Nephron progenitor cell (in vitro differentiated cells): ENCODE results near the gene MBOAT1.

Source experiments
- DNase-seq: peaks from one replicate; pipeline ENCODE4 v3.0.0; 2021
- H3K27ac Mint-ChIP-seq: 2 replicates; pipeline ENCODE4 v1.8.0; 2021; ENCODE audit warnings: mild to moderate bottlenecking, moderate library complexity, mixed read lengths
- H3K27me3 Mint-ChIP-seq: 2 replicates; pipeline ENCODE4 v1.8.0; 2021; ENCODE audit warnings: mild to moderate bottlenecking, low read depth, mixed read lengths; ENCODE audit not compliant: poor library complexity
- H3K36me3 Mint-ChIP-seq: 2 replicates; pipeline ENCODE4 v1.8.0; 2021; ENCODE audit warnings: low read depth, mixed read lengths
- H3K4me1 Mint-ChIP-seq: 2 replicates; pipeline ENCODE4 v1.8.0; 2021; ENCODE audit warnings: mixed read lengths
- H3K4me3 Mint-ChIP-seq: 2 replicates; pipeline ENCODE4 v1.8.0; 2021; ENCODE audit warnings: mild to moderate bottlenecking, moderate library complexity, mixed read lengths
- H3K9me3 Mint-ChIP-seq: 2 replicates; pipeline ENCODE4 v1.8.0; 2021; ENCODE audit warnings: mild to moderate bottlenecking, moderate library complexity, mixed read lengths
- CTCF ChIP-seq: fragments of 200-600 bp; sonication (generic); IDR thresholded peaks from 2 replicates; pipeline ENCODE4 v1.5.0; 2021; ENCODE audit warnings: antibody characterized with exemption

The MBOAT1 gene

DNA sequence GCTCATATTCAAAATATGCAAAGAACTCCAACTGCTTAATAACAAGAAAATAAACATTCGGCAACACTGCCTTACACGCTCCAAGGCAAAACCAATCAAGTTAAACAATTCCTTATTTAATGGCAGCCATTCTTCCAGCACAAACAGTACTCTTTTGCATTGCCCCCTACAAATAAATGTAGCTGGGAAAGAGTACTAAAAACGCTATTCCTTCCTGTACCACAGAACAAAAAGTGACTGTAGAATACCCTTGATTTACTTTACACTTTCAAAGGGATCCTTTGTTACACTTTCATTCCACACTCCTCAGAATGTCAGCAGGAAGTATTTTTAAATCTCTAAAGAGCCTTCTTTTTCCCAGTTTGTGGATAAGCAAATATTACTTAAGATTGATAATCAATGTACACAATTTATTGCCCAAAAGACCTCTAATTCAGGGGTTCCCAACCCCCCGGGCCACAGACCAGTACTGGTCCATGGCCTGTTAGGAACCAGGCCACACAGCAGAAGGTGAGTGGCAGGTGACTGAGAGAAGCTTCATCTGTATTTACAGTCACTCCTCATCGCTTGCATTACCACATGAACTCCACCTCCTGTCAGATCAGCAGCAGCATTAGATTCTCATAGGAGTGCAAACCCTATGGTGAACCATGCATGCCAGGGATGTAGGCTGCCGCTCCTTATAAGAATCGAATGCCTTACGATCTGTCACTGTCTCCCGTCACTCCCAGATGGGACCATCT, 51.6 kb downstream of the MBOAT1 start:
- Mint-ChIP-seq H3K4me3 (no peak overlapping the region), H3K4me1 (no peaks in the 10 kb centered on the region), H3K27ac (no peak overlapping the region), H3K9me3 (no peaks in the 10 kb centered on the region), H3K36me3 (no peaks in the 10 kb centered on the region), H3K27me3 (no peaks in the 10 kb centered on the region)
- no peak for TF ChIP-seq CTCF
- no peak for DNase-seq

- H3K9me3 Mint-ChIP-seq = no peaks in the 10 kb centered on the region
- no peak for DNase-seq
- no peak for TF ChIP-seq CTCF
- peaks cover under 1% of the 10 kb centered on the region for H3K36me3 Mint-ChIP-seq
- no peaks in the 10 kb centered on the region for H3K4me1 Mint-ChIP-seq
- no peak overlapping the region for H3K27ac Mint-ChIP-seq
- H3K4me3 Mint-ChIP-seq = no peak overlapping the region
- H3K27me3 Mint-ChIP-seq = no peaks in the 10 kb centered on the region
Measured at GRCh38 chr6:20159781-20160540, 52.3 kb downstream of the MBOAT1 start.

DNA sequence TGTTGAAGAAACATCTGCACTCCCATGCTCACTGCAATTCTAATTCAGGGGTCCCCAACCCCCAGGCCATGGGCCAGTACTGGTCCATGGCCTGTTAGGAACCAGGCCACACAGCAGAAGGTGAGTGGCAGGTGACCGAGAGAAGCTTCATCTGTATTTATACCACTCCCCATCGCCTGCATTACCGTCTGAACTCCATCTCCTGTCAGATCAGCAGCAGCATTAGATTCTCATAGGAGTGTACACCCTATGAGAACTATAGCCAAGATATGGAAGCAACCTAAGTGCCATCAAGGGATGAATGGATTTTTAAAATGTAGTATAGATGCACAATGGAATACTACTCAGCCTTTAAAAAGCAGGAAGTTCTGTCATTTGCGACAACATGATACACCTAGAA, 53.2 kb downstream of the MBOAT1 start:
- DNase-seq = no peak

GRCh38 chr6:20158676-20159075, 53.6 kb downstream of the MBOAT1 start:
- Mint-ChIP-seq H3K27ac (no peak overlapping the region), H3K36me3 (peaks cover 5% of the 10 kb centered on the region), H3K27me3 (no peaks in the 10 kb centered on the region), H3K4me3 (no peak overlapping the region), H3K4me1 (no peaks in the 10 kb centered on the region), H3K9me3 (no peaks in the 10 kb centered on the region)
- no peak for DNase-seq
- no peak for TF ChIP-seq CTCF

More for the DNA sequence above, 53.2 kb downstream of the MBOAT1 start:
- no peak for TF ChIP-seq CTCF
- no peaks in the 10 kb centered on the region for H3K27me3 Mint-ChIP-seq
- H3K4me3 Mint-ChIP-seq = no peak overlapping the region
- H3K9me3 Mint-ChIP-seq = no peaks in the 10 kb centered on the region
- H3K36me3 Mint-ChIP-seq = peaks cover 5% of the 10 kb centered on the region
- no peak overlapping the region for H3K27ac Mint-ChIP-seq
- H3K4me1 Mint-ChIP-seq = no peaks in the 10 kb centered on the region

DNA sequence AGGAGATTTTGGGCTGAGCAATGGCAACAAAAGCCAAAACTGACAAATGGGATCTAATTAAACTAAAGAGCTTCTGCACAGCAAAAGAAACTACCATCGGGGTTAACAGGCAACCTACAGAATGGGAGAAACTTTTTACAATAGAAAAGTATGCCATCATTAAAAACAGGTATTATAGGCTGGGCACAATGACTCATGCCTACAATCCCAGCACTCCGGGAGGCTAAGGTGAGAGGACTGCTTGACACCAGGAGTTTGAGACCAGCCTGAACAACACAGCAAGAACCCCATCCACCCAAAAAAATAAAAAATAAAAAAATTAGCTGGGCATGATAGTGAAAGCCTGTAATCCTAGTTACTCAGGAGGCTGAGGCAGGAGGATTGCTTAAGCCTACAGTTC, 55.4 kb downstream of the MBOAT1 start:
- H3K9me3 Mint-ChIP-seq = no peaks in the 10 kb centered on the region
- H3K27ac Mint-ChIP-seq = no peak overlapping the region
- H3K27me3 Mint-ChIP-seq = no peaks in the 10 kb centered on the region
- no peak for DNase-seq
- TF ChIP-seq CTCF = no peak
- H3K4me1 Mint-ChIP-seq = no peaks in the 10 kb centered on the region
- peaks cover 9% of the 10 kb centered on the region for H3K36me3 Mint-ChIP-seq
- no peak overlapping the region for H3K4me3 Mint-ChIP-seq

GRCh38 chr6:20154753-20155152, 57.5 kb downstream of the MBOAT1 start:
- H3K27ac Mint-ChIP-seq = no peak overlapping the region
- TF ChIP-seq CTCF = no peak
- H3K27me3 Mint-ChIP-seq = no peaks in the 10 kb centered on the region

More at GRCh38 chr6:20154753-20155152, 57.5 kb downstream of the MBOAT1 start:
- Mint-ChIP-seq H3K36me3 (peaks cover 19% of the 10 kb centered on the region), H3K4me1 (no peaks in the 10 kb centered on the region), H3K9me3 (no peaks in the 10 kb centered on the region), H3K4me3 (no peak overlapping the region)
- DNase-seq = no peak
